ENCODE data around the gene SUPT7L.

DNA sequence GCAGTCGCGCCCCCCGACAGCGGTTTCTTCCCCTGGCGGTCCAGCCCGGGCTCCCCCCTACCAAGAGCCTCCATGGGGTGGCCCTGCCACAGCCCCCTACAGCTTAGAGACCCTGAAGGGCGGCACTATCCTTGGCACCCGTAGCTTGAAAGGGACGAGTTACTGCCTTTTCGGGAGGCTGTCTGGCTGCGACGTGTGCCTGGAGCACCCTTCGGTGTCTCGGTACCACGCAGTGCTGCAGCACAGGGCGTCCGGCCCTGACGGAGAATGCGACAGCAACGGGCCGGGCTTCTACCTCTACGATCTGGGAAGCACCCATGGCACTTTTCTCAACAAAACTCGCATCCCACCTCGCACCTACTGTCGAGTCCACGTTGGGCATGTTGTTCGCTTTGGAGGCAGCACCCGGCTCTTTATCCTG is 750 bp upstream of the SUPT7L start:
- TF ChIP-seq, protein P1, sequence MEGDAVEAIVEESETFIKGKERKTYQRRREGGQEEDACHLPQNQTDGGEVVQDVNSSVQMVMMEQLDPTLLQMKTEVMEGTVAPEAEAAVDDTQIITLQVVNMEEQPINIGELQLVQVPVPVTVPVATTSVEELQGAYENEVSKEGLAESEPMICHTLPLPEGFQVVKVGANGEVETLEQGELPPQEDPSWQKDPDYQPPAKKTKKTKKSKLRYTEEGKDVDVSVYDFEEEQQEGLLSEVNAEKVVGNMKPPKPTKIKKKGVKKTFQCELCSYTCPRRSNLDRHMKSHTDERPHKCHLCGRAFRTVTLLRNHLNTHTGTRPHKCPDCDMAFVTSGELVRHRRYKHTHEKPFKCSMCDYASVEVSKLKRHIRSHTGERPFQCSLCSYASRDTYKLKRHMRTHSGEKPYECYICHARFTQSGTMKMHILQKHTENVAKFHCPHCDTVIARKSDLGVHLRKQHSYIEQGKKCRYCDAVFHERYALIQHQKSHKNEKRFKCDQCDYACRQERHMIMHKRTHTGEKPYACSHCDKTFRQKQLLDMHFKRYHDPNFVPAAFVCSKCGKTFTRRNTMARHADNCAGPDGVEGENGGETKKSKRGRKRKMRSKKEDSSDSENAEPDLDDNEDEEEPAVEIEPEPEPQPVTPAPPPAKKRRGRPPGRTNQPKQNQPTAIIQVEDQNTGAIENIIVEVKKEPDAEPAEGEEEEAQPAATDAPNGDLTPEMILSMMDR (IDR thresholded peaks at IDR 0.05; ENCODE audit: low read depth, low read length) = no peak
- no peak for TF ChIP-seq EZH2phosphoT487 (IDR thresholded peaks at IDR 0.05; ENCODE audit: low read depth)
